Activated CD4-positive, alpha-beta T cell treated with anti-CD3 and anti-CD28 coated beads, Interleukin-2, Interleukin-4, amounts not matched to agents 100 ng/mL and 50 ng/mL, durations not matched to agents 16 hours and 8 hours (primary cell): ENCODE results near the gene GRAMD1B.
"Not testable (repeated sequence)": the region's sequence is repeated elsewhere in the genome, so short reads cannot be mapped to it uniquely, and the experiment has no call there.

Experiments used
- DNase-seq: peaks from one replicate; pipeline ENCODE4 v3.0.0-alpha.2; 2020; ENCODE audit warnings: low spot score

Gene GRAMD1B

DNA sequence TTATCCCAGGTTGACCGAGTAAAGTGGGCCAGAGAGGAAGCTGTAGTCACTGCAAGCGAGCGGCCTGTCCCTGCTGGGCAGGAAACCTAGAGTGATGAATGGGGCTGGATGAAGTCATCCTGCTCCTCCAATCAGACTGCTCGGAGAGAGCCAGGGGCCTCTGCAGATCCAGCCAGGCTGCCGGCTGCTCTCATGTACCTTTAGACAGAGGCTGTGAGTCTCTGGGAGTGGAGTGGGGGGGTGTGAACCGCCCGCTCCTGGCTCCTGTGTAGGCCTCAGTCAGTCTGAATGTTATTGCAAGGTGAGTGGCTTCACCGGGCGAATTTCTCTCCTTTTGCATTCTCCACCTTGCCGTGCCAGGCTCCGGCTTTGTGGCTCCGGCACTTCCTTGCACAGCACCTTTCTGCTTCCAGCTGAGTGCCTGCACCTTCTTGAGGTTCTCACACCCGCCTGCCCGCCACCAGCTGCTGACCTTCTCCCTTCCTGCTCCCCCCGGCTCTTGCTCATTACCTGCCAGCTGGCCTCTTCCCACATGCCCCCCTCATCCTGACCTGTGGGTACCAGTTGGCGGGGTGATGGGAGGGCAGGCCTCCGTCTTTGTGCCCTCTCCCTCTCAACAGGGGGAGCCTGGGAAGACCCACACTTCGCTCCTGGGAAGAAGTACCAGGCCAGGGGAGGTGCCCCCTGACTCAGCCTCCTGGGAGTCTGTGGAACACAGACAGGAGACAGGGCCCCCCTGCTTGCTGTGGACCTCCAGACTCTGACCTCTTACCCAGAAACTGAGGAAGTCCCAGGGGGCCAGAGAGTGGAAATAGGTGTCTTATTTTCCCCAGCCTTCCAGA lies 79.9 kb downstream of the GRAMD1B start:
- DNase-seq: no peak

DNA sequence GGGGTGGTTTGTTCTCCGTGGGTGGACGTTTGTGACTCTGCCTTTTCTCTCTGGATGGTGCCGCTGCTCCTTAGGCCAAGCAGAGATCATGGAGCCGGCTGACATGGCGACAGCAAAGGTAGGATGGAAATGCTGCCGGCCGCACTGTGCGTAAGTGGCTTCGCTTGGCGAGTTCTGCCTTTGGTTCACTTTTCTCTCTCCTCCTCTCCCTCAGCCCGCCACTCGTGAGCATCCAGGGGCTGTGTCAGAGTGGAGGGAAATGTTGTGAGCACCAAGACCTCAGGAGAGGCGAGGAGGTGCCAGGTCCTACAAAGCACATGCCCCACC lies 80.5 kb downstream of the GRAMD1B start:
- DNase-seq: no peak

- peak; percentile 80 for DNase-seq
Measured at GRCh38 chr11:123511037-123511870, 81.2 kb downstream of the GRAMD1B start.

DNA sequence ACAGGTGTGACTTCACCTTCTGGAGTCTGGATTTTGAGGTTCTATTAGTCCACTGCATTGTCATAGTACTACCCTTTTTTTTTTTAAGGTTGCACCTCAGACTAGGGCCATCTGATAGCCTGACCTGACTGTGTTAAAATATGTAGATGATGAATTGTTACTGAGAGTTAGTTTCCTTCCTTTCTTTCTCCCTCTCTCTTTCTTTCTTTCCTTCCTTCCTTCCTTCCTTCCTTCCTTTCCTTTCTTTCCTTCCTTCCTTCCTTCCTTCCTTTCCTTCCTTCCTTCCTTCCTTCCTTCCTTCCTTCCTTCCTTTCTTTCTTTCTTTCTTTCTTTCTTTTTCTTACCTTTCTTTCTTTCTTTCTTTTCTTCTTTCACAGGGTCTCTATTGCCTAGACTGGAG lies 83.2 kb downstream of the GRAMD1B start:
- DNase-seq: not testable (repeated sequence)

GRCh38 chr11:123516238-123516637 lies 86.2 kb downstream of the GRAMD1B start:
- DNase-seq: no peak

- DNase-seq: peak; percentile 40
Measured at GRCh38 chr11:123517559-123518364, 87.7 kb downstream of the GRAMD1B start.

DNA sequence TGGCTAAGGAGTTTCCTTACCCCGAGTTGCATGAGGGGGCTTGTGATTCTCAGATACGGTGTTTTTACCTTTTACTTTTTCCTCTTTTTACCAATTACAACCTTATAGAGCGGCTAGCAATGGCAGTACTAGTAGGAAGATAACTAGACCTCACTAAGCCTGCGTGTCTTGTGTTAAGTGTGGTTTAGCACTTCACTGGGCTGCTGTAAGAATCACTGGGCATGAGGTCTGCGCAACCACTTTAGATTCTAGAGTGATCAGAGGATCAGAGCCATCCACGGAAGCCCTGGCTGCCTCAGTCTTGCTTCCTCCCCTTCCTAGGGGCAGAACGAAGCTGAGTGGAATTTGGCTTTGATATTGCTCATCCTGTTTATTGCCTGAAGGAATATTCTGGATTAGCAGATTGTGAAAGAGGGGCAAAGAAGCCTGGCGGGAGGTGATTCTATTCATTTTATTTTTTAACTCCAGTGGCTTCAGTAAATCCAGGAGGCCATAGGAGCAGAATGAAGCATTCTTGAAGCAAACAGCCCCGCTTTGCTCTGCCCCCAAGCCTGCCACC lies 88.5 kb downstream of the GRAMD1B start:
- DNase-seq: no peak

DNA sequence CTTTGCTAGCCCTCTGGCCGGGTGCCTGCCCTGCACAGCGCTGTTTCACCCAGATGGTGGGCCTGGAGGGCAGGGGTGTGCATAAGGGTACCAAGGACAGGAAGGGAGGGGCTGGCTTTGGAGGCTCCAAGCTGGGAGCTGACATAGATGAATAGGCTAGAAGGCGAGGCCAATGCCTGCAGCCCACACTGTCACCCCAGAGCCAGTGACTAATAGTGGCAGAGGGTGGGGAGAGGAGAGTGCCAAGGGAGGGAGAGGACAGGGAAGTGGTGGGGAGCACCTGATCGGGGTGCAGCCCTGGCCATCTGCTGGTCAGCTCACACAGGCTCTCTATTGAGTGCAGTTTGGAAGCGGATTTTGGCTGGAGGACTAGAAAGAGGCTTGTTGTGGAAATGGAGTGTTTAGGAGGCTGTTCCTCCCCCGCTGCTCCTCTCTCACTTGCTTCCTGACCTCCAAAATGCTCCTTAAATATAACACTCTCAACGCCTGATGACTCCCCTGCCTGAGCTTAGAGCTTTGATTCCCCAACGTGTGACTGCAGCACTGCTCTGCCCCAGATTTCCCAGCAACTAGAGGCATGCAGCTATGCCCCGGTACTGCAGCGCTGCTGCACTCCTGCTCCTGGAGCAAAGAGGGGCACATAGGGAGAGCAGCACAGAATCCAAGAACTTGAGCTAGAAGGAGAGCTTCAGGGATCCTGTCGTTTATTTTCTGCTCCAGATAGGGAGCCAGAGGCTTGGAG lies 89.2 kb downstream of the GRAMD1B start:
- DNase-seq: no peak

DNA sequence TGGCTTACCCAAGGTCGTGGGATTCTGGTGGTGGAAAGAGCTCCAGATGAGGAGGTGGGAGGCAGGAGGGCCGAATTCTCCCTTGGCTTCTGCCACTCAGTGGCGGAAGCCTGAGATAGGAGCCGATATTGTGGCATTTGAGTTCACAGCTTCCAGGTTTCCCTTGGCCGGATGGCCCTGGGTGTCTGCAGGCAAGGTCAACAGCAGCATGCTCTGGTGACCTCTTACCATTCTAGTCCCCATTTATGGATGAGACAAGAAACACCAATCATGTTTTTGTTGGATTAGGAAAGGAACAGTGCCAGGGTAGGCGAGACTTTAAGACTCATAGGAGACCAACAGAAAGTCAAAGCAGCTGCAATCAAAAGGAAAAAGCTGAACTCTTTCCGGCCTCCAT lies 89.7 kb downstream of the GRAMD1B start:
- DNase-seq: no peak

DNA sequence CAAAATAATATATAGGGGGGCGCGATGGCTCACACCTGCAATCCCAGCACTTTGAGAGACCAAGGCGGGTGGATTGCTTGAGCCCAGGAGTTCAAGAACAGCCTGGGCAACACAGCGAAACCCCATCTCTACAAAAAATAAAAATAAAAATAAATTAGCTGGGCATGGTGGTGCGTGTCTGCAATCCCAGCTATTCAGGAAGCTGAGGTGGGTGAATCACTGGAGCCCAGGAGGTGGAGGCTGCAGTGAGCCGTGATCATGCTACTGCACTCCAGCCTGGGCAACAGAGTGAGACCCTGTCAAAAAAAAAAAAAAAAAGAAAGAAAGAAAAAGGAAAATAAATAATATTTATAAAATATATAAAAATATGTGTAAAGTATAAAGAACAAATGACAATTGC lies 90.4 kb downstream of the GRAMD1B start:
- DNase-seq: not testable (repeated sequence)

- DNase-seq: no peak
Measured at GRCh38 chr11:123521001-123521400, 90.9 kb downstream of the GRAMD1B start.

GRCh38 chr11:123521930-123522329 lies 91.9 kb downstream of the GRAMD1B start:
- no peak for DNase-seq

GRCh38 chr11:123523539-123523938 lies 93.5 kb downstream of the GRAMD1B start:
- DNase-seq: no peak

GRCh38 chr11:123525097-123525496 lies 95.0 kb downstream of the GRAMD1B start:
- no peak for DNase-seq

DNA sequence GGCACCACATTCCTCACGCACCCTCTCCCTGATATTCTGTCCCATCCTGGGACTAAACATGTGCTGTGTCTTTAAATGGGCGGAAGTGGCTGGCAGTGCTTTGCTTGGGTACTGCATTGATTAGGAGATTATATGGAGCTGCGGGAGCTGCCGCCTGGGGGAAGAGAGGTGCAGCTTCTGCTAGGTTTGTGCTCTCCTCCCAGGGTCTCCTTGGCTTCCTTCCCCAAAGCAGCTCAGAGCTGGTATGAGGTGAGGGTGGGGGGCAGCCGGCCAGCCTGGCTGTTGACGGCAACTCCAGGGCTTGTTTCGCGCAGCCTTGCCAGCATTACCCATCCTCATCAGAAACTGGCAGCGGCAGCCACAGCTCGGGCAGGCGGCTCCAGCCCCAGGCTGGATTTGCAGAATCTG lies 95.4 kb downstream of the GRAMD1B start:
- DNase-seq: no peak

- no peak for DNase-seq
Measured at GRCh38 chr11:123526027-123526805, 96.1 kb downstream of the GRAMD1B start.

DNA sequence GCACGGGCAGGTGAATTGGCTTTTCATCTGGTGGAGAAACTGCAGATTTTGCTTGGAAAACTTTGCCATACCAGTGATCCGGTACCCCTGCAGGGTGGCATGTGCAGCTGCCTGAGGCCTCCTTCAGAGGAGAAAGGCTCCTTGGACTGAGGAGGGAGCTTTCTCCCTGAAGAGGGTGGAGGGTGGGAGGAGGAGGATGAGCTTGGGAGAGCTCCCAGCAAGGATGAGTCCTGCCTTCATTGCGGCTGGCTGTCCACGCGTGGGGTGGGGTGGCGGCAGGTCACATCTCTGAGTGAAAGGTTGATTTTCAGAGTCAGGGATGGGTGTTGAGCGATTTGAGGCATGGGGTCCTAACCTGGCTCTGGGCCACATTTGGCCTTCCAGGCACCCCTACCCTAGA lies 96.8 kb downstream of the GRAMD1B start:
- no peak for DNase-seq

DNA sequence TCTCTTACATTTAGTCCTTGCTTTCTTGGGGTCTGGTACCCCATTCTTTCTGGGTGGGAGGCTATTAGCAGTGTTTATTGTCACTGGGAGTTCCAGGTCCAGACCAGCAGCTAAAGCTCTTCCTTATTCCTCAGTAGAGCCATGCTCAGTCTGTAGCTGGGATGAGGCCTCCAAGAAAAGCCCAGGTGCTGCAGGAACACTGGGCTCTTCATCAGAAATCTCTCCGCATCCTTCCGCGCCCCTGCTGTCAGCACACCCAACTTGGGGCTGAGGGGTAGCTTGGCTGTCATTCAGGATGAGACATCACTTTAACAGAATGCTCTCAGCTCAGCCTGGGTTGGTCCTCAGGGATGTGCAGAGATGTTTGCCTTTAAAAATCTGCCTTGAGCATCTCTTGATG lies 97.5 kb downstream of the GRAMD1B start:
- DNase-seq: no peak

DNA sequence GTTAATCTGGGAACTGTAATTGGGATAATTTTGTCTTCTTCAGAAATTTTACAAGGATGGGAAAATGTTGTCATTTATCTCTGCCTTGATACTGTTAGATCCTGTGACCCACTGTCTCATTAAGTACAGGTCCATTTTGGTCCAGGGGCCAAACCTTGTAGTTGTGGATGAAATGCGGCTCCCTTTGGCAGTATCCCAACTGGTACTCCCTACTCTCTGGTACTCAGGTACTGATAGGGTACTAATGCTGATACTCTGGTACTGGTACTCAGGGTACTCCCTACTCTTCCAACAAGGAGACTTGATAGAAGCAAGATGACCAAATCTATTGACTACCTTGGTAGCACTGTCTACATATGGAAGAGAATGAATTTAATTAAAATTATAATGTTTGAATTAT lies 97.9 kb downstream of the GRAMD1B start:
- DNase-seq: no peak

DNA sequence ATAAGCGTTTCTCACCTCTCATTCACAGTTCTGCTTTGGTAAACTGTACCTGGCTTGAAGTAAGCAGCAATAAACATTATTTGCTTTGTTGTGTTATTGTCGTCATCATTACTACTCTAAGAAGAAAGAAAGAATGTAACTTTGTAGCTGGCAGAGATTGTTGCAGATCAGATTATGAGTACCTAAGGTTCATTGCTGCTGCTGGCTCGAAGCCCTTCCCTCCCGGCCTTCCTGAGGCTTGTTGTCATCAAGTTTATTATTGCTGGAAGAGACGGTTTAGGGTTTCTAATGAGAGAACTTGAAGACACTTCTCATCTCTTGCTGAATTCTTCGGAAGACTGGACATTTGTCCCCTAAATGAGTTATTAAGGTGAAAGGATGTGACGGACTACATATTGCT lies 101.3 kb downstream of the GRAMD1B start:
- no peak for DNase-seq

DNA sequence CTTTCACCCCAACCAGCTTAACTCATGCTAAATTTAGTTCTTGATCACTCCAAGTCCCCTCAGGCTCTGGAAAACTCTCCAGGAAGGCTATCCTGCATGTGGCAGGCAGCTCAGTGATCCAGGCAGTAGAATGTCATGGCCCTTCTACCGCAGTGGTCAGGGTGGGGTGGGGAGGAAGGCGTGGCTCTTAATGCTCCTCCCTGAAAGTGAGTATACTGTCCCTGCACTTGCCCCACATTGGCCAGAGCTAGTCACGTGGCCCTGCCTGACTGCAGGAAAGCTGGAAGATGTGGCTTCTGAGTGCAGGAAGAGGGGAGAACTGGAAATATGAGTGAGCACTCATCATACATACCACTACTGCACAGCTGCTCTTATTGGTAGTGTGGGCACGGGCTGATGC lies 102.1 kb downstream of the GRAMD1B start:
- no peak for DNase-seq
